ENCODE results near the gene DNHD1.

Gene DNHD1

GRCh38 chr11:6489306-6489705 lies 7.8 kb upstream of the DNHD1 start:
- H3K4me1 ChIP-seq (ENCODE audit: low read length), result no peaks in the 10 kb centered on the region
- no peaks in the 10 kb centered on the region for H3K79me2 ChIP-seq (ENCODE audit: low read length)
- H3K36me3 ChIP-seq (replicated peaks; ENCODE audit: insufficient read depth, low read length), result 0 out of 2 replicates have a peak, but pooled peaks cover 4% of the 10 kb centered on the region
- H3K9ac ChIP-seq (ENCODE audit: low read length), result no peak overlapping the region
- no peak overlapping the region for H3K4me3 ChIP-seq (ENCODE audit: low read length)
- no peaks in the 10 kb centered on the region for H3K9me2 ChIP-seq (replicated peaks; ENCODE audit: insufficient read depth, low read length)
- H4K20me1 ChIP-seq (ENCODE audit: insufficient read depth, low read length), result no peaks in the 10 kb centered on the region
- 0 out of 2 replicates have a peak, but pooled peaks cover 4% of the 10 kb centered on the region for H3F3A ChIP-seq (ENCODE audit: insufficient read depth, low read length)
- H2AFZ ChIP-seq (ENCODE audit: low read length), result no peak overlapping the region
- no peak overlapping the region for H3K4me2 ChIP-seq (ENCODE audit: low read depth, low read length)
- no peak overlapping the region for H3K27ac ChIP-seq (ENCODE audit: low read length)
- TF ChIP-seq EZH2phosphoT487 (IDR thresholded peaks at IDR 0.05; ENCODE audit: low read length) (no peak), CTCF (IDR thresholded peaks at IDR 0.05; ENCODE audit: low read length) (no peak), EZH2 (optimal IDR thresholded peaks at IDR 0.05; ENCODE audit: low read depth, low read length) (no peak)
- H3K27me3 ChIP-seq (replicated peaks; ENCODE audit: insufficient read depth, low read length), result no peaks in the 10 kb centered on the region
- DNase-seq, result no peak
- no peaks in the 10 kb centered on the region for H3K9me3 ChIP-seq (replicated peaks; ENCODE audit: insufficient read depth, low read length)

GRCh38 chr11:6498121-6498520 lies 1.0 kb downstream of the DNHD1 start:
- DNase-seq, result no peak
- TF ChIP-seq EZH2phosphoT487 (IDR thresholded peaks at IDR 0.05; ENCODE audit: low read length) (no peak), EZH2 (optimal IDR thresholded peaks at IDR 0.05; ENCODE audit: low read depth, low read length) (no peak), CTCF (IDR thresholded peaks at IDR 0.05; ENCODE audit: low read length) (no peak)
- no peaks in the 10 kb centered on the region for H3K4me1 ChIP-seq (ENCODE audit: low read length)
- H4K20me1 ChIP-seq (ENCODE audit: insufficient read depth, low read length), result no peaks in the 10 kb centered on the region
- no peaks in the 10 kb centered on the region for H3K9me3 ChIP-seq (replicated peaks; ENCODE audit: insufficient read depth, low read length)
- no peak overlapping the region for H2AFZ ChIP-seq (ENCODE audit: low read length)
- H3K27ac ChIP-seq (ENCODE audit: low read length), result no peak overlapping the region
- no peaks in the 10 kb centered on the region for H3K27me3 ChIP-seq (replicated peaks; ENCODE audit: insufficient read depth, low read length)
- no peaks in the 10 kb centered on the region for H3K9me2 ChIP-seq (replicated peaks; ENCODE audit: insufficient read depth, low read length)
- H3K4me2 ChIP-seq (ENCODE audit: low read depth, low read length), result no peak overlapping the region
- no peaks in the 10 kb centered on the region for H3K36me3 ChIP-seq (replicated peaks; ENCODE audit: insufficient read depth, low read length)
- no peak overlapping the region for H3K4me3 ChIP-seq (ENCODE audit: low read length)
- no peaks in the 10 kb centered on the region for H3F3A ChIP-seq (ENCODE audit: insufficient read depth, low read length)
- no peaks in the 10 kb centered on the region for H3K79me2 ChIP-seq (ENCODE audit: low read length)
- no peak overlapping the region for H3K9ac ChIP-seq (ENCODE audit: low read length)

- Histone ChIP-seq H3K4me3 (ENCODE audit: low read length) (no peak overlapping the region), H3K9me2 (replicated peaks; ENCODE audit: insufficient read depth, low read length) (no peaks in the 10 kb centered on the region), H3F3A (ENCODE audit: insufficient read depth, low read length) (no peaks in the 10 kb centered on the region), H2AFZ (ENCODE audit: low read length) (no peak overlapping the region), H3K9ac (ENCODE audit: low read length) (no peak overlapping the region), H3K79me2 (ENCODE audit: low read length) (no peaks in the 10 kb centered on the region), H3K4me1 (ENCODE audit: low read length) (no peaks in the 10 kb centered on the region), H3K9me3 (replicated peaks; ENCODE audit: insufficient read depth, low read length) (no peaks in the 10 kb centered on the region), H3K27ac (ENCODE audit: low read length) (no peak overlapping the region), H3K36me3 (replicated peaks; ENCODE audit: insufficient read depth, low read length) (no peaks in the 10 kb centered on the region), H4K20me1 (ENCODE audit: insufficient read depth, low read length) (no peaks in the 10 kb centered on the region), H3K27me3 (replicated peaks; ENCODE audit: insufficient read depth, low read length) (no peaks in the 10 kb centered on the region), H3K4me2 (ENCODE audit: low read depth, low read length) (no peak overlapping the region)
- DNase-seq, result no peak
- no peak for TF ChIP-seq EZH2phosphoT487 (IDR thresholded peaks at IDR 0.05; ENCODE audit: low read length)
- no peak for TF ChIP-seq CTCF (IDR thresholded peaks at IDR 0.05; ENCODE audit: low read length)
- no peak for TF ChIP-seq EZH2 (optimal IDR thresholded peaks at IDR 0.05; ENCODE audit: low read depth, low read length)
Measured at GRCh38 chr11:6498544-6498943, 1.5 kb downstream of the DNHD1 start.

Measured in MM.1S (cell line).